ENCODE results near the gene TMEM86B. TPM values are rescaled to one million over a fixed set of nuclear protein-coding genes. Genes with fewer than 3 reads are reported as not detected.

TMEM86B gene
- total RNA-seq: 1.6 TPM
- long read RNA-seq, partial matches to known transcripts: 0 of 1 reads
- long read RNA-seq, other reads (novel, unspliced or antisense): 0 of 1 reads

- no peak for DNase-seq (ENCODE audit: missing footprints)
- no peak for ATAC-seq
- intact Hi-C loops (cut with DNase I): no loop called here
Observed at GRCh38 chr19:55228403-55229031, at the start of gene TMEM86B. Gene TMEM86B, minus strand, starts transcription at chr19:55228763. Its CDS starts 22 bp downstream, at chr19:55228741.

GRCh38 chr19:55277494-55277893 is 48.9 kb upstream of the TMEM86B start:
- DNase-seq (ENCODE audit: missing footprints): no peak
- intact Hi-C loops (cut with DNase I): no loop called here
- ATAC-seq: no peak

- peak; percentile 49 for DNase-seq (ENCODE audit: missing footprints)
- no peak for ATAC-seq
- intact Hi-C loops (cut with DNase I): no loop called here
Observed at GRCh38 chr19:55276720-55277430, 48.3 kb upstream of the TMEM86B start.

- intact Hi-C loops (cut with DNase I): no loop called here
- DNase-seq (ENCODE audit: missing footprints) (peak; percentile 46), ATAC-seq (no peak)
Observed at GRCh38 chr19:55275851-55276719, 47.5 kb upstream of the TMEM86B start.

- DNase-seq (ENCODE audit: missing footprints) (peak; percentile 28), ATAC-seq (no peak)
- intact Hi-C loops (cut with DNase I): no loop called here
Observed at GRCh38 chr19:55273978-55274707, 45.6 kb upstream of the TMEM86B start.

GRCh38 chr19:55272142-55272541 is 43.6 kb upstream of the TMEM86B start:
- DNase-seq (ENCODE audit: missing footprints) (peak; percentile 4), ATAC-seq (no peak)
- intact Hi-C loops (cut with DNase I): no loop called here

- DNase-seq (ENCODE audit: missing footprints) (peak; percentile 45), ATAC-seq (no peak)
- intact Hi-C loops (cut with DNase I): no loop called here
Observed at GRCh38 chr19:55270172-55270942, 41.8 kb upstream of the TMEM86B start.

GRCh38 chr19:55269299-55269698 is 40.7 kb upstream of the TMEM86B start:
- intact Hi-C loops (cut with DNase I): no loop called here
- ATAC-seq (no peak), DNase-seq (ENCODE audit: missing footprints) (no peak)

- ATAC-seq (no peak), DNase-seq (ENCODE audit: missing footprints) (no peak)
- intact Hi-C loops (cut with DNase I): no loop called here
Observed at GRCh38 chr19:55266840-55267239, 38.3 kb upstream of the TMEM86B start.

- ATAC-seq: no peak
- no peak for DNase-seq (ENCODE audit: missing footprints)
- intact Hi-C loops (cut with DNase I): no loop called here
Observed at GRCh38 chr19:55266404-55266803, 37.8 kb upstream of the TMEM86B start.

GRCh38 chr19:55265723-55266386 is 37.3 kb upstream of the TMEM86B start:
- no peak for ATAC-seq
- intact Hi-C loops (cut with DNase I): no loop called here
- DNase-seq (ENCODE audit: missing footprints): peak; percentile 32

- intact Hi-C loops (cut with DNase I): no loop called here
- DNase-seq (ENCODE audit: missing footprints): peak; percentile 37
- no peak for ATAC-seq
Observed at GRCh38 chr19:55265173-55265572, 36.6 kb upstream of the TMEM86B start.

GRCh38 chr19:55264531-55264930 is 36.0 kb upstream of the TMEM86B start:
- ATAC-seq (no peak), DNase-seq (ENCODE audit: missing footprints) (peak; percentile 4)
- intact Hi-C loops (cut with DNase I): no loop called here

- ATAC-seq (no peak), DNase-seq (ENCODE audit: missing footprints) (peak; percentile 43)
- intact Hi-C loops (cut with DNase I): no loop called here
Observed at GRCh38 chr19:55262359-55262758, 33.8 kb upstream of the TMEM86B start.

GRCh38 chr19:55261671-55262126 is 33.1 kb upstream of the TMEM86B start:
- intact Hi-C loops (cut with DNase I): no loop called here
- peak; percentile 23 for DNase-seq (ENCODE audit: missing footprints)
- ATAC-seq: no peak

GRCh38 chr19:55259540-55260210 is 31.1 kb upstream of the TMEM86B start:
- DNase-seq (ENCODE audit: missing footprints): no peak
- no peak for ATAC-seq
- intact Hi-C loops (cut with DNase I): loop anchor here (1.0 kb wide), 1 partner anchor 21 kb away; the partner anchor contains the start of gene HSPBP1

All from Right ventricle myocardium inferior (tissue), 1 donor.